Measurements from ENCODE around the gene SPATA6.

DNA sequence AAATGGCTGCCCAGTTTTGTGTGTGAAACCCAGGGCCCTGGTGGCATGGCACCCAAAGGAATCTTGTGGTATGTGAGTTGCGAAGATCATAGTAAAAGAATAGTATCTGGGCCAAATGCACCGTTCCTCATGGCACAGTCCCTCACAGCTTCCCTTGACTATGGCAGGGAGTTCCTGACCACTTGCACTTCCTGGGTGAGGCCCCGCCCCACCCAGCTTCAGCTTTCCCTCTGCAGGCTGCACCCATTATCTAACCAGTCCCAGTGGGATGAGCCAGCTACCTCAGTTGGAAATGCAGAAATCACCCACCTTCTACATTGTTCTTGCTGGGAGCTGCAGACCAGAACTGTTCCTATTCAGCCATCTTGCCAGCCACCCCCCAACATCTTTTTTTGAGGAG lies 186.5 kb downstream of the SPATA6 start:
- TF ChIP-seq ESRRG (CRISPR knock-in tag; IDR thresholded peaks at IDR 0.05) (no peak), ZFP30 (CRISPR knock-in tag; IDR thresholded peaks at IDR 0.05) (no peak), ZNF565 (CRISPR knock-in tag; conservative IDR thresholded peaks at IDR 0.05; ENCODE audit: low read depth) (no peak), BACH2 (CRISPR knock-in tag; IDR thresholded peaks at IDR 0.05; ENCODE audit: borderline replicate concordance) (no peak), ZFP3 (CRISPR knock-in tag; IDR thresholded peaks at IDR 0.05) (no peak)
- TF ChIP-seq, protein P1, sequence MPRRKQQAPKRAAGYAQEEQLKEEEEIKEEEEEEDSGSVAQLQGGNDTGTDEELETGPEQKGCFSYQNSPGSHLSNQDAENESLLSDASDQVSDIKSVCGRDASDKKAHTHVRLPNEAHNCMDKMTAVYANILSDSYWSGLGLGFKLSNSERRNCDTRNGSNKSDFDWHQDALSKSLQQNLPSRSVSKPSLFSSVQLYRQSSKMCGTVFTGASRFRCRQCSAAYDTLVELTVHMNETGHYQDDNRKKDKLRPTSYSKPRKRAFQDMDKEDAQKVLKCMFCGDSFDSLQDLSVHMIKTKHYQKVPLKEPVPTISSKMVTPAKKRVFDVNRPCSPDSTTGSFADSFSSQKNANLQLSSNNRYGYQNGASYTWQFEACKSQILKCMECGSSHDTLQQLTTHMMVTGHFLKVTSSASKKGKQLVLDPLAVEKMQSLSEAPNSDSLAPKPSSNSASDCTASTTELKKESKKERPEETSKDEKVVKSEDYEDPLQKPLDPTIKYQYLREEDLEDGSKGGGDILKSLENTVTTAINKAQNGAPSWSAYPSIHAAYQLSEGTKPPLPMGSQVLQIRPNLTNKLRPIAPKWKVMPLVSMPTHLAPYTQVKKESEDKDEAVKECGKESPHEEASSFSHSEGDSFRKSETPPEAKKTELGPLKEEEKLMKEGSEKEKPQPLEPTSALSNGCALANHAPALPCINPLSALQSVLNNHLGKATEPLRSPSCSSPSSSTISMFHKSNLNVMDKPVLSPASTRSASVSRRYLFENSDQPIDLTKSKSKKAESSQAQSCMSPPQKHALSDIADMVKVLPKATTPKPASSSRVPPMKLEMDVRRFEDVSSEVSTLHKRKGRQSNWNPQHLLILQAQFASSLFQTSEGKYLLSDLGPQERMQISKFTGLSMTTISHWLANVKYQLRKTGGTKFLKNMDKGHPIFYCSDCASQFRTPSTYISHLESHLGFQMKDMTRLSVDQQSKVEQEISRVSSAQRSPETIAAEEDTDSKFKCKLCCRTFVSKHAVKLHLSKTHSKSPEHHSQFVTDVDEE (CRISPR knock-in tag; IDR thresholded peaks at IDR 0.05): no peak
- TF ChIP-seq, protein P2, sequence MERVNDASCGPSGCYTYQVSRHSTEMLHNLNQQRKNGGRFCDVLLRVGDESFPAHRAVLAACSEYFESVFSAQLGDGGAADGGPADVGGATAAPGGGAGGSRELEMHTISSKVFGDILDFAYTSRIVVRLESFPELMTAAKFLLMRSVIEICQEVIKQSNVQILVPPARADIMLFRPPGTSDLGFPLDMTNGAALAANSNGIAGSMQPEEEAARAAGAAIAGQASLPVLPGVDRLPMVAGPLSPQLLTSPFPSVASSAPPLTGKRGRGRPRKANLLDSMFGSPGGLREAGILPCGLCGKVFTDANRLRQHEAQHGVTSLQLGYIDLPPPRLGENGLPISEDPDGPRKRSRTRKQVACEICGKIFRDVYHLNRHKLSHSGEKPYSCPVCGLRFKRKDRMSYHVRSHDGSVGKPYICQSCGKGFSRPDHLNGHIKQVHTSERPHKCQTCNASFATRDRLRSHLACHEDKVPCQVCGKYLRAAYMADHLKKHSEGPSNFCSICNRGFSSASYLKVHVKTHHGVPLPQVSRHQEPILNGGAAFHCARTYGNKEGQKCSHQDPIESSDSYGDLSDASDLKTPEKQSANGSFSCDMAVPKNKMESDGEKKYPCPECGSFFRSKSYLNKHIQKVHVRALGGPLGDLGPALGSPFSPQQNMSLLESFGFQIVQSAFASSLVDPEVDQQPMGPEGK (CRISPR knock-in tag; IDR thresholded peaks at IDR 0.05; ENCODE audit: borderline replicate concordance): no peak

Data from SK-N-SH treated with all-trans-retinoic acid at 6 μM for 48 hours (cell line).